Thoracic aorta (tissue), 2 donors: ENCODE measurements around the gene PRKRIP1. TPM values are rescaled to one million over a fixed set of nuclear protein-coding genes. Genes with fewer than 3 reads are reported as not detected.

ENCODE experiments used
- ATAC-seq: fragments of 150-250 bp; one replicate; pipeline ENCODE4 v1.8.0; 2017; ENCODE audit warnings: low read depth; ENCODE audit not compliant: insufficient number of reproducible peaks, low FRiP score
- DNase-seq: peaks from one replicate; pipeline ENCODE4 v3.0.0-alpha.2; 2020; ENCODE audit warnings: low spot score
- H3K27ac ChIP-seq, 2 donors: fragments of 200-600 bp; sonication (generic); 1 replicate in 1 of 2; 2 replicates in 1 of 2; pipeline ENCODE4 v1.5.1; 2016; ENCODE audit warnings: mild to moderate bottlenecking in 2 of 2, moderate library complexity in 2 of 2
- H3K27me3 ChIP-seq: fragments of 200-600 bp; sonication (generic); replicated peaks from 2 replicates; pipeline ENCODE4 v1.6.0; 2016; ENCODE audit warnings: mild to moderate bottlenecking; ENCODE audit not compliant: insufficient read depth
- H3K36me3 ChIP-seq: fragments of 200-600 bp; sonication (generic); one replicate; pipeline ENCODE4 v1.5.1; 2016
- H3K4me1 ChIP-seq, 2 donors: fragments of 200-600 bp; sonication (generic); 1 replicate in 1 of 2; 2 replicates in 1 of 2; pipeline versions ENCODE4 v1.5.1 to v1.6.0; 2016; ENCODE audit warnings: low read depth in 2 of 2, mild to moderate bottlenecking in 1 of 2; ENCODE audit not compliant: control insufficient read depth in 1 of 2
- H3K4me3 ChIP-seq: fragments of 200-600 bp; sonication (generic); 2 replicates; pipeline ENCODE4 v1.5.1; 2016; ENCODE audit warnings: mild to moderate bottlenecking
- H3K9me3 ChIP-seq: fragments of 200-600 bp; sonication (generic); 2 replicates; pipeline ENCODE4 v1.5.1; 2016
- total RNA-seq, 2 donors: library from RNA; depleted of rRNA; stranded (reverse); fragments of >200 nt; gene quantifications; one replicate each; pipeline versions ENCODE4 v1.1.0 to v1.2.3, GENCODE V29; 2016
- TF ChIP-seq, protein P1 (sequence below): fragments of 200-600 bp; sonication (generic); IDR thresholded peaks from one replicate; pipeline ENCODE4 v1.5.1; 2019; ENCODE audit warnings: antibody characterized with exemption

PRKRIP1 gene
- total RNA-seq, 2 donors from 2014 or later: 47.0 to 80.4 TPM

DNA sequence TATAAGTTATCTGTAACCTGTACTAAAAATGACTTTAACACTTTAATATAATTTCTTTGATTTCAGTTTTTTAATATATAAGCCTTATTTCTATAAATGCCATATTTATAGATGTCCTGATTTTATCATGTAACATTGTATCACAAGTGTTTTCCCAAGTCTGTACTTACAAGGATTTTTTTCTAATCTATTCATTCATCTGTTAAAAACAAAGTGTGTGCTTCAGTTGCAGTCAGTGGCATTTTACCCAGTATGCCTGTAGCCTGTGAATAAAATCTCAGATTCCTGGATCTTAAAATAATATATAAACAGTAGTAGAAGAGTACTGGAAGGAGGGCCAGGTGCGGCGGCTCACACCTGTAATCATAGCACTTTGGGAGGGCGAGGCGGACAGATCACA, 17.4 kb downstream of the PRKRIP1 start:
- ATAC-seq (no peak), DNase-seq (no peak)
- H3K4me3 ChIP-seq: no peak overlapping the region
- no peaks in the 10 kb centered on the region for H3K9me3 ChIP-seq
- H3K27ac ChIP-seq: no peak overlapping the region
- no peaks in the 10 kb centered on the region for H3K27me3 ChIP-seq
- peaks cover 33% of the 10 kb centered on the region for H3K36me3 ChIP-seq
- TF ChIP-seq, protein P1, sequence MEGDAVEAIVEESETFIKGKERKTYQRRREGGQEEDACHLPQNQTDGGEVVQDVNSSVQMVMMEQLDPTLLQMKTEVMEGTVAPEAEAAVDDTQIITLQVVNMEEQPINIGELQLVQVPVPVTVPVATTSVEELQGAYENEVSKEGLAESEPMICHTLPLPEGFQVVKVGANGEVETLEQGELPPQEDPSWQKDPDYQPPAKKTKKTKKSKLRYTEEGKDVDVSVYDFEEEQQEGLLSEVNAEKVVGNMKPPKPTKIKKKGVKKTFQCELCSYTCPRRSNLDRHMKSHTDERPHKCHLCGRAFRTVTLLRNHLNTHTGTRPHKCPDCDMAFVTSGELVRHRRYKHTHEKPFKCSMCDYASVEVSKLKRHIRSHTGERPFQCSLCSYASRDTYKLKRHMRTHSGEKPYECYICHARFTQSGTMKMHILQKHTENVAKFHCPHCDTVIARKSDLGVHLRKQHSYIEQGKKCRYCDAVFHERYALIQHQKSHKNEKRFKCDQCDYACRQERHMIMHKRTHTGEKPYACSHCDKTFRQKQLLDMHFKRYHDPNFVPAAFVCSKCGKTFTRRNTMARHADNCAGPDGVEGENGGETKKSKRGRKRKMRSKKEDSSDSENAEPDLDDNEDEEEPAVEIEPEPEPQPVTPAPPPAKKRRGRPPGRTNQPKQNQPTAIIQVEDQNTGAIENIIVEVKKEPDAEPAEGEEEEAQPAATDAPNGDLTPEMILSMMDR: no peak
- H3K4me1 ChIP-seq: no peaks in the 10 kb centered on the region

DNA sequence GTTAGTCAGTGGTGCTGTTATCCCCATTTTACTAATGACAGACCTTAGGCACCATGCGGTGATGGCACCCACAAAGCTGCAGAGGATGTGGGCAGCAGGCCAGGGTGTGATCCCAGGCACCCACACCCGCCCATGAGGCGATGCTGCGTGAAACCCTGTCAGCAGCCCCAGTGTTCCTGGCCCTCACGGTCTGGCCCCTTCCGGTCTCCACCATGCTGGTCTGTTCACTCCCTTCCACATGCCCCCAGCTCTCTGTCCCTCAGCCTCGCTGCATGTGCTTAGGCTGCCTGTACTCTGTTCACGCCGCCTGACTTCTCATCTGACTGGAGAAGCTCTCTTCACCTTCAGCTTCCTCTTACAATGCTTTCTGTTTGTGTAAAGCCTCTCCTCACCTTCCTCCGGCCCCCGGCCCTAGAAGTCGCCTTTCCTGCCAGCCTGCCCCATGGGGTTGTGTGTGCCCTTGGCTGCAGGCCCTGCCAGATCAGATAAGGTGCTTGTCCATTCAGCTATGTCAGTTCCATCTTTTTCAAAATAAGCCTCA, 19.6 kb downstream of the PRKRIP1 start:
- Histone ChIP-seq H3K4me3 (no peak overlapping the region), H3K27me3 (no peaks in the 10 kb centered on the region), H3K27ac (no peak overlapping the region), H3K9me3 (no peaks in the 10 kb centered on the region), H3K36me3 (peaks cover 27% of the 10 kb centered on the region), H3K4me1 (no peaks in the 10 kb centered on the region)
- DNase-seq (no peak), ATAC-seq (no peak)
- TF ChIP-seq, protein P1: no peak

DNA sequence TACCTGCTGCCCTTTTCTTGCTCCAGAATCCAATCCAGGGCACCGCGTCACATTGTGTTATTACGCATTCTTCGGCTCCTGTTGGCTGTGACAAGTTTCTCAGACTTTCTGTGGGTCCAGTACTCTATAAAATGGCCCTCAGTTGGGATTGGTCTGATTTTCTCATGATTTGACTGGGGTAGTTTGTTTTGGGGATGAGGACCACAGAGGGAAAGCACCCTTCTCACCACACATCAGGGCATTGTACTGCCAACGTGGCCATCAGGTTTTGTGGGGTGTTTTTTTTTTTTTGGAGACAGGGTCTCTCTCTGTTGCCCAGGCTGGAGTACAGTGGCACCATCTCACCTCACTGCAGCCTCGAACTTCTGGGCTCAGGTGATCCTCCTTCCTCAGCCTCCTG, 20.2 kb downstream of the PRKRIP1 start:
- no peaks in the 10 kb centered on the region for H3K4me1 ChIP-seq
- no peaks in the 10 kb centered on the region for H3K27me3 ChIP-seq
- H3K4me3 ChIP-seq: no peak overlapping the region
- H3K27ac ChIP-seq: no peak overlapping the region
- no peaks in the 10 kb centered on the region for H3K9me3 ChIP-seq
- peaks cover 31% of the 10 kb centered on the region for H3K36me3 ChIP-seq
- ATAC-seq (no peak), DNase-seq (no peak)
- TF ChIP-seq, protein P1: no peak

DNA sequence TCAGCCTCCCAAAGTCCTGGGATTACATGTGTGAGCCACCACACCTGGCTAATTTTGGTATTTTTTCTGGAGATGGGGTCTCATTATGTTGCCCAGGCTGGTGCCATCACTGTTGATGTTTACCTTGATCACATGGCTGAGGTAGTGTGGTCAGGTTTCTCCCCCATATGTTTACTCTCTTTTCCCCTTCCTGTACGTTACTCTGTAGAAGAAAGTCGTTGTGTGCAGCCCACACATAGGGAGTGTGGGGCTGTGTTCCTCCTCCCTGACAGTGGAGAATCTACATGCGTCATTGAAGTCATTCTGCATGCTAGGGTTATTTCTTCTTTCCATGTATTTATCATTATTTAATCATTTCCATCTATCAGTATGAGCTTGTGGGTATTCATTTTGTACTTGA, 20.9 kb downstream of the PRKRIP1 start:
- TF ChIP-seq, protein P1: no peak

DNA sequence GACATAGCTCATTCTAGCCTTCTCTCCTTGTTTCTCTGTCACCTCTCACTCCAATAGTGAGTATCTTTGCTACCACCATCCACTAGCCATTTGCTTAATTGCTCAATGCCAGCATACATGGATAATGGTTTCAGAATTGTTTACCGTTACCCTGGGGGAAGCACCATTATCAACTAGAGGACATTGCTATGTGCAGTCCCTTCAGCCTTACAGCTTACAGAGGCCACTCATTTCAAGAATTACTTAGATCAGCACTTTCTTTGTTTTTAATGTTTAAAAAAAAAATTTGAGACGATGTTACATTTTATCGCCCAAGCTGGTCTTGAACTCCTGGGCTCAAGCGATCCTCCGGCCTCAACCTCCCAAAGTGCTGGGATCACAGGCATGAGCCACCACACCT, 22.4 kb downstream of the PRKRIP1 start:
- no peaks in the 10 kb centered on the region for H3K4me1 ChIP-seq

More for the DNA sequence above, 20.9 kb downstream of the PRKRIP1 start:
- no peak for ATAC-seq
- H3K9me3 ChIP-seq: no peaks in the 10 kb centered on the region
- peaks cover 24% of the 10 kb centered on the region for H3K36me3 ChIP-seq
- H3K4me1 ChIP-seq: no peaks in the 10 kb centered on the region
- H3K27ac ChIP-seq: no peak overlapping the region
- no peak for DNase-seq
- H3K27me3 ChIP-seq: no peaks in the 10 kb centered on the region
- no peak overlapping the region for H3K4me3 ChIP-seq

More for the DNA sequence above, 22.4 kb downstream of the PRKRIP1 start:
- peaks cover 21% of the 10 kb centered on the region for H3K36me3 ChIP-seq
- TF ChIP-seq, protein P1: no peak
- no peaks in the 10 kb centered on the region for H3K27me3 ChIP-seq
- H3K27ac ChIP-seq: no peak overlapping the region
- ATAC-seq: no peak
- no peak for DNase-seq
- H3K4me3 ChIP-seq: no peak overlapping the region
- no peaks in the 10 kb centered on the region for H3K9me3 ChIP-seq
